Activated CD4-positive, alpha-beta memory T cell treated with anti-CD3 and anti-CD28 coated beads, Interleukin-2, amount 10 ng/mL, durations not matched to agents 7 days and 5 days (primary cell): Measurements from ENCODE around the gene PARVB. TPM values are rescaled to one million over a fixed set of nuclear protein-coding genes. Genes with fewer than 3 reads are reported as not detected.
"Not testable (repeated sequence)": the region's sequence is repeated elsewhere in the genome, so short reads cannot be mapped to it uniquely, and the experiment has no call there.

Experiments
- CTCF ChIA-PET: fragments of 350-600 bp; sonication (Branson Sonifier 250); formaldehyde crosslinking; loops from one replicate; lab custom pipeline; 2021; ENCODE audit warnings: antibody characterized with exemption, inconsistent platforms; lab: Charles Lee
- POLR2A ChIA-PET: fragments of 350-600 bp; sonication (Branson Sonifier 250); formaldehyde crosslinking; loops from one replicate; lab custom pipeline; 2021; ENCODE audit warnings: antibody characterized with exemption; lab: Charles Lee
- DNase-seq: peaks from one replicate; pipeline ENCODE4 v3.0.0-alpha.2; 2020
- H3K27ac Mint-ChIP-seq: one replicate; pipeline ENCODE4 v1.8.0; 2021; ENCODE audit warnings: mild to moderate bottlenecking, mixed read lengths
- H3K27me3 Mint-ChIP-seq: one replicate; pipeline ENCODE4 v1.8.0; 2021; ENCODE audit warnings: mixed read lengths
- H3K36me3 Mint-ChIP-seq: one replicate; pipeline ENCODE4 v1.8.0; 2021; ENCODE audit warnings: low read depth, mixed read lengths
- H3K4me1 Mint-ChIP-seq: one replicate; pipeline ENCODE4 v1.8.0; 2021; ENCODE audit warnings: mixed read lengths
- H3K4me3 Mint-ChIP-seq: one replicate; pipeline ENCODE4 v1.8.0; 2021; ENCODE audit warnings: mild to moderate bottlenecking, mixed read lengths
- H3K9me3 Mint-ChIP-seq: one replicate; pipeline ENCODE4 v1.8.0; 2021; ENCODE audit warnings: mixed read lengths
- total RNA-seq, 2 experiments: library from RNA; stranded (reverse); gene quantifications; one replicate each; pipeline ENCODE4 v1.2.3, GENCODE V29; 2021

PARVB gene
- total RNA-seq, 2 experiments from 2014 or later, result 41.5 to 42.0 TPM

DNA sequence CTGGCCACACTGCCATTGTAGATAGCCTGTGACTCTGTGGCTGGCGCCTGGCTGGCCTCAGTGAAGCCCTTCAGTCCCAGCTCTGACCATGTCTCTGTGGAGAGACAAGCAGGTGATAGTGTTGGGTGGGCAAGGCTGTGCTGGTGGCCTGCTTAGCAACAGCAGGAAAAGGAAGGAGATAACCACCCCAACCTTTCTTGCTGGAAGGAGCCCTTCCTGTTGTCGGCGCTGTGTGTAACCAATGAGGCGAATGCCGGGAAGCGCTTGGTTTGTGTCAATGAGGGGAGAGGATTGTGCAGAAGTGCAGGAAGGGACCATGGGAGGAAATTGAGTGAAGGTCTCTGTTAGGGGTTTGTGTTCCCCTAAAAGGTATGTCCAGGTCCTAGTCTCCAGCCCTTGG is 27.3 kb downstream of the PARVB start:
- Mint-ChIP-seq H3K27ac (no peak overlapping the region), H3K4me3 (no peak overlapping the region), H3K27me3 (no peaks in the 10 kb centered on the region), H3K36me3 (no peaks in the 10 kb centered on the region), H3K9me3 (no peaks in the 10 kb centered on the region), H3K4me1 (peaks cover 17% of the 10 kb centered on the region)
- ChIA-PET POLR2A (no interaction called here), CTCF (no interaction called here)
- DNase-seq, result no peak

DNA sequence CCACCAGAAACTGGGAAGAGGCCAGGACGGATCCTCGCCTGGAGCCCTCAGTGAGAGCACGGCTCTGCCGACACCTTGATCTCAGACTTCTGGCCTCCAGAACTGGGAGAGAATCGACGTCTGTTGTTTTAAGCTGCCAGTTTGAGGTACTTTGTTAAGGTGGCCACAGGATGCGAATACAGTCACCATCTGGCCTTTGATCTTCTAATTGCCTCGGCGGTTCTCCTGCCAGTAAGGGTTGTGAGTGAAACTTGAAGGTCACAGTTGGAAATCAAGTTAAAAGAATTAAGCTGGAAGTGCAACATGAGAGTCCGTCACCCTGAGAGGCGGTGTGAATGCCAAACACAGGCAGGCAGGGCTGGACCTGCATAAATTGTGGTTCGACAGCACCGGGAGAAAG is 27.9 kb downstream of the PARVB start:
- H3K27ac Mint-ChIP-seq, result no peak overlapping the region
- no peak for DNase-seq
- H3K9me3 Mint-ChIP-seq, result no peaks in the 10 kb centered on the region

DNA sequence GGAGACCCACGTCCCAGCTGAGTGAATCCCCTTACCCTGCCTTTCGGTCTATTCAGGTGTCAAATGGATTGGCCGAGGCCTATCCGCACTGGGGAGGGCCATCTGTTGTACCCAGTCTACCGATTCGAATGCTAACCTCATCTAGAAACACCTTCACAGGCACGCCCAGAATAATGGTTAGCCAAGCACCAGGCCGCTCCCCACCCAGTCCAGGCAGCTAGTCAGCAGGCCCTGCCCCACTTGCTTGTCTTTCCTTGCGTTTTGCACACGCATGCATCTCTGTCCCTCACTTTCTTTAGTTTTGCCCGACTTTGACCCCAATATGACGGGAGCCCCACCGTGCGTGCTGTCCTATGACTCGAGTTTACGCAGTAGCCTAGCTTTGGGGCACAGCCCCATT is 31.7 kb downstream of the PARVB start:
- Mint-ChIP-seq H3K27ac (no peak overlapping the region), H3K4me3 (no peak overlapping the region), H3K4me1 (peaks cover 12% of the 10 kb centered on the region), H3K9me3 (no peaks in the 10 kb centered on the region), H3K36me3 (peaks cover 5% of the 10 kb centered on the region), H3K27me3 (no peaks in the 10 kb centered on the region)
- ChIA-PET CTCF (no interaction called here), POLR2A (no interaction called here)
- DNase-seq, result no peak

More for the DNA sequence above, 27.9 kb downstream of the PARVB start:
- Mint-ChIP-seq H3K4me3 (no peak overlapping the region), H3K36me3 (no peaks in the 10 kb centered on the region), H3K27me3 (no peaks in the 10 kb centered on the region), H3K4me1 (peaks cover 16% of the 10 kb centered on the region)
- ChIA-PET POLR2A (no interaction called here), CTCF (no interaction called here)

DNA sequence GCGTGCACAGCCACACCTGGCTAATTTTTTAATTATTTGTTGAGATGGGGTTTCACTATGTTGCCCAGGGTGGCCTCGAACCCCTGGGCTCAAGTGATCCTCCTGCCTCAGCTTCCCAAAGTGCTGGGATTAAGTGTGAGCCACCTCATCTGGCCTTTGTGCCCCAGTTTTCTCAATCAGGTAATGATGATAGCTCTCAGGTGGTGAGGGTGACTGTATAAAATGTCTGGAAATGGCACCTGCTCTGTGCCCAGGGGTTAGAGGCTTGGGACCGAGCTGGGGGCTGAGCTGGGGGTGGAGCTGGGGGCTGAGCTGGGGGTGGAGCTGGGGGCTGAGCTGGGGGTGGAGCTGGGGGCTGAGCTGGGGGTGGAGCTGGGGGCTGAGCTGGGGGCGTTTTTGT is 32.5 kb downstream of the PARVB start:
- CTCF ChIA-PET, result interaction anchor here (1.5 kb wide), 1 partner anchor 30 kb away, joined by 4 read pairs; no protein-coding TSS in a partner anchor
- not testable (repeated sequence) for H3K9me3 Mint-ChIP-seq, H3K27me3 Mint-ChIP-seq, H3K36me3 Mint-ChIP-seq, H3K4me3 Mint-ChIP-seq, H3K4me1 Mint-ChIP-seq, H3K27ac Mint-ChIP-seq, DNase-seq
- POLR2A ChIA-PET, result interaction anchor here (0.9 kb wide), 1 partner anchor 9 kb away, joined by 3 read pairs; no protein-coding TSS in a partner anchor

DNA sequence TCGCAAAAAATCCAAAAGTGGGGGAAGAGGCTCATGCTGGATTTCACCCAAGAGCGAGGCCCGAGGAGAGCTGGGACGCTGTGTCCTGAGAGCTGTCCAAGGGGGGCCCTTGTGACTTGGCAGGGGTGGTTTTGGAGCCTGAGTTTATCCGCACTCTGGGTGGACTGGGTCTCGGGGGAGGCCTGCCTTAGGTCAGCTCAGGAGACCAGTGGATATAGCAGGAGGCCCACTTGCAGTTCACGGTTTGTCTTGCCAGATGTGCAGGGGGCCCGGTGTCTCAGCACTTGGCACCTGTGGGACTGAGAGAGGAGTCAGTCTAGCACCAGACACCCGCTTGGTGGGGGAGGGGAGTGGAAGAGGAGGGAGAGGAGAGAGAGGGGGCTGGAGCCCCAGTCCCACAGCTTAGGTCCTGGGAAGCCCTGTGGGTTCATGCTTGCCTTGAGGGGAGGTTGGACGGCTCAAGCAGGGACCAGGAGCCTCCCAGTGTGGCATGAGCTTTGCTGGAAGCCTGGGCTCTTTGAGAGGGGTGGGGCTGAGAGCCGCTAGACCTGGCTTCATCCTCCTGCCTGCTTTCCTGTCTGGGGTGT is 33.4 kb downstream of the PARVB start:
- Mint-ChIP-seq H3K36me3 (peaks cover 5% of the 10 kb centered on the region), H3K27ac (no peak overlapping the region), H3K4me1 (peaks cover 7% of the 10 kb centered on the region), H3K27me3 (no peaks in the 10 kb centered on the region), H3K9me3 (no peaks in the 10 kb centered on the region), H3K4me3 (no peak overlapping the region)
- no peak for DNase-seq
- ChIA-PET POLR2A (no interaction called here), CTCF (interaction anchor here (1.5 kb wide), 1 partner anchor 29 kb away, joined by 4 read pairs; no protein-coding TSS in a partner anchor)

DNA sequence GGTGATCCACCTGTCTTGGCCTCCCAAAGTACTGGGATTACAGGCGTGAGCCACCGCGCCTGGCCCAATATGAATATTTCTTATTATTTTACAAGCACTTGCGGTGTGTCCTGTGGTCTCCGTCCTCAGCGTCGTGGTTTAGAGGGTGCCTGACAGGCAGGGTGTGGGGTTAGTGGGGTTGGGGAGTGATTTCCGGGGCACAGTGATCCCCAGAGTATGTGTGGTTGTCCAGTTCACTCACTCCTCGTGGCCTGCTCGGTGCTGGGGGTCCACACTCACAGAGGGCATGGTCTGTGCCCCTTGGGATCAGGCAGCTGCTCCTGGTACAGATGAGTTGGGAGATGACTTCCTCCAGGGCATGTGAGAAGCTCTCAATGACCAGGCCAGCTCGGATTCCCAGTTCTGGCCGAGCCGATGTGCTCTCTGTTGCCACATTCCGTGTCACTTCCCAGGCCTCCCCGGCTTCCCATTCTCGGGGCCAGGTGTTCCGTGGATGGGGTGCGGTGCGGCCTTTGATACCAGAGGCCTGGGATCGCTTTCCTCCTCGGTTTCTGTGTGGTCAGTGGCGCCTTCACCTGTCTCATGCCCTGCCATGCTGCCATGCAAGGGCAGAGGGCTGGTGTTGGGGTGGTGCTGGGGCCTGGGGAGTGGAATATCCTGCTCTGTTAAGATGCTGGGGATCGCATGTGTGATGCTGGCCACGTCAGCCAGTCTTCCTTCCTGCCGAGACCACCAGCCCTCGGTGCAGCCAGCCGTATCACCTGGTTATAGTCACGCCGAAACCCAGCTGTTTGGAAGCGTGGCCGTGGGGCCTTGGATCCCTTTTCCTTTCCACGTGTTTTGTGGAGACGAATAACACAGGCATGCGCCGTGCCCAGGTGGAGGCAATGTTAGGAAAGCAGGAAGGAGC is 39.6 kb downstream of the PARVB start:
- H3K36me3 Mint-ChIP-seq, result peaks cover 5% of the 10 kb centered on the region
- H3K27ac Mint-ChIP-seq, result no peak overlapping the region
- ChIA-PET CTCF (interaction anchor here (0.7 kb wide), 1 partner anchor 278 kb away, joined by 3 read pairs; no protein-coding TSS in a partner anchor), POLR2A (no interaction called here)
- DNase-seq, result no peak
- H3K27me3 Mint-ChIP-seq, result no peaks in the 10 kb centered on the region
- H3K9me3 Mint-ChIP-seq, result no peaks in the 10 kb centered on the region
- no peak overlapping the region for H3K4me3 Mint-ChIP-seq
- H3K4me1 Mint-ChIP-seq, result peaks cover 21% of the 10 kb centered on the region

DNA sequence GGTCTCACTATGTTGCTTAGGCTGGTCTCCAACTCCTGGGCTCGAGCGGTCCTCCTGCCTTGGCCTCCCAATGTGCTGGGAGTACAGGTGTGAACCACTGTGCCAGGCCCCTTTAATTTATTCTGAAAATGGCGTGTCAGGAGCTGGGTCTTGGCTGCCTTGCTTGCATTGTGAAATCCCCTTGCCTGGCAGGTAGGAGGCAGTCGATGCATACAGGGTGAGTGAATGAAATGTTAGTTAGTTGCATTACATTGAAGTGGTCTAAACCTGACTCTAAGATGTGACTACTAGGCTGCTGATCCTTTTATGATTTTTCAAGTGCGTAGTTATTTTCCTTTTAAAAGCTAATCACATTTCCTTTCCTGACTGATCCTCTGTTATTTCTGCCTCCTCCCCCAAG is 42.9 kb downstream of the PARVB start:
- Mint-ChIP-seq H3K27me3 (no peaks in the 10 kb centered on the region), H3K36me3 (no peaks in the 10 kb centered on the region), H3K9me3 (no peaks in the 10 kb centered on the region), H3K4me3 (no peak overlapping the region), H3K27ac (no peak overlapping the region), H3K4me1 (peaks cover 19% of the 10 kb centered on the region)
- POLR2A ChIA-PET, result no interaction called here
- no peak for DNase-seq
- CTCF ChIA-PET, result no interaction called here

DNA sequence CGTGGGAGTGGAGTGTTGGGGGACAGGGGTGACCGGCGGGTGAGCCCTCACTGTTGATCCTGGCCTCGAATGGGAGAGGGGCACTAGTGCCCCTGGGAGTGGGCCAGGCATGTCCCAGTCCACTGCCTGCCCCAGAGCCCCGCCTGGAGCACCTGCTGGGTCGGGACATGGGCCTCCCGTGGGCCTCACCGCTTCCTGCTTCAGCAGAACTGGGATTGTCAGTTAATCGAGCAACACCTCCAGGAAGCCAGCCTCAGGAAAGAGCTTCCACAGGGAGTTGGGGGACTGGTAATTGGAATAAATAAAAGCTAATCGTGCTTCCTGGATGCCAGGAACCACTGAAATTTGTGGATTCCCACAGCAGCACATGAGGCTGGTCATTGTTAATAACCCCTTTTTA is 43.8 kb downstream of the PARVB start:
- H3K4me1 Mint-ChIP-seq, result peaks cover 19% of the 10 kb centered on the region
- ChIA-PET POLR2A (no interaction called here), CTCF (interaction anchor here (0.8 kb wide), 1 partner anchor 74 kb away, joined by 3 read pairs; no protein-coding TSS in a partner anchor)
- H3K36me3 Mint-ChIP-seq, result no peaks in the 10 kb centered on the region
- H3K4me3 Mint-ChIP-seq, result no peak overlapping the region
- no peak for DNase-seq
- no peak overlapping the region for H3K27ac Mint-ChIP-seq
- no peaks in the 10 kb centered on the region for H3K9me3 Mint-ChIP-seq
- H3K27me3 Mint-ChIP-seq, result no peaks in the 10 kb centered on the region

DNA sequence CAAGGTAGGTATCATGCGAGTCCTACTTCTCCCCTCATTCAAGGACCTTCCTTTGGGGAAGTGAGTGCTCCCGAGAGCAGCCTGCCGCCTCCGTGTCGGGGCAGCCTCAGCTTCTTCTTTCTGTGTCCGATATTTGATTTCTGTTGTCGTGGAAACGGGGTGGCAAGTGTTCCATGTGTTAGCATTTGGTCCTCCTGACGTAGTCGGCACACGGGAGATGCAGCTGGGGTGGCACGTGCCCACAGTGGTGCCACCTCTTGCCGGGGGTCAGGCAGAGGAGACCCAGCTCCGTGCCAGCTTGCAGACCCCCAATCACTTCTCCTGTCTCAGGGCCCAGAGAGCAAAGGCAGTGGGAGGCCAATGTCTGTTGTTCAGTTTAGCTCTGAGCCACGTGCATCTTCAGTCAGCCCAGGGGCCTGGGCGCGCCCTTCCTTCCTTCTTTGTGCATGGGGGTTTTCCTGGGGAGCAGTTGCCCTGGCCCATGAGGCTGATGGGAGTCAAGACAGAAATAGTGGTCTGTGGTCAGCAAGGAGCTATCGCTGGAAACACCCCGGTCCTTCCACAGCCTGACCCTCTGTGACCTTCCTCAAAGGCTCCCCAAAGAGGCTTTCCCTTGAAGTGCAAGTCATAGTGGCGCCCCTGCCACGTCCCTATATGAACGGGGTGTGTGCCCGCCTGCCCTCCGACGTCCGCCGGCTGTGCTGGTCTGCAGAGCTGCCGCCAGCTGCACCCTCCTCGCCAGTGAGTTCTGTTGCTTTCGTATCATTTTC is 44.5 kb downstream of the PARVB start:
- Mint-ChIP-seq H3K27me3 (no peaks in the 10 kb centered on the region), H3K9me3 (no peaks in the 10 kb centered on the region), H3K4me3 (no peak overlapping the region), H3K36me3 (no peaks in the 10 kb centered on the region), H3K27ac (no peak overlapping the region), H3K4me1 (peaks cover 15% of the 10 kb centered on the region)
- POLR2A ChIA-PET, result no interaction called here
- CTCF ChIA-PET, result interaction anchor here (0.8 kb wide), 1 partner anchor 75 kb away, joined by 3 read pairs; no protein-coding TSS in a partner anchor
- no peak for DNase-seq

DNA sequence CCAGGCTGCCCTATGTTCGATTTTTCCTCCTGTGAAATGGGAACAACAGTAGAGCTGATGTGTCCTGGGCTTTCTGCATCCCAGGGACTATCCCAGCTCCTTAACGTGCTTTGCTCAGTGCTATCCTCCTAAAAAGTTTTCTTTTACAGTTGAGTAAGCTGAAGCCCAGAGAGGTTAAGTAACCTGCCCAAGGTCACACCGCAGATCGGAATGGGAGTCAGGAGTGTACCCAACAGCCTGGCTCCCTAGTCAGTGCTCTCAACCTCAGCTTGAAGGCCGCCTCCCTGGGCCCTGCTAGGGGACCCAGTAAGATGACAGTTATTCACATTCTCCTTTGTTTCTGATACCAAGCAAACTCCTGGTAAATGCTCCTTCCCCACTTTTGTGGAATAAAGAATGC is 45.9 kb downstream of the PARVB start:
- POLR2A ChIA-PET, result no interaction called here
- DNase-seq, result no peak
- Mint-ChIP-seq H3K4me3 (no peak overlapping the region), H3K27me3 (no peaks in the 10 kb centered on the region), H3K27ac (no peak overlapping the region), H3K4me1 (peaks cover 12% of the 10 kb centered on the region), H3K36me3 (no peaks in the 10 kb centered on the region), H3K9me3 (no peaks in the 10 kb centered on the region)
- CTCF ChIA-PET, result interaction anchor here (1.1 to 1.6 kb wide), 2 partner anchors 12 to 77 kb away, joined by 4 to 7 read pairs; no protein-coding TSS in a partner anchor

DNA sequence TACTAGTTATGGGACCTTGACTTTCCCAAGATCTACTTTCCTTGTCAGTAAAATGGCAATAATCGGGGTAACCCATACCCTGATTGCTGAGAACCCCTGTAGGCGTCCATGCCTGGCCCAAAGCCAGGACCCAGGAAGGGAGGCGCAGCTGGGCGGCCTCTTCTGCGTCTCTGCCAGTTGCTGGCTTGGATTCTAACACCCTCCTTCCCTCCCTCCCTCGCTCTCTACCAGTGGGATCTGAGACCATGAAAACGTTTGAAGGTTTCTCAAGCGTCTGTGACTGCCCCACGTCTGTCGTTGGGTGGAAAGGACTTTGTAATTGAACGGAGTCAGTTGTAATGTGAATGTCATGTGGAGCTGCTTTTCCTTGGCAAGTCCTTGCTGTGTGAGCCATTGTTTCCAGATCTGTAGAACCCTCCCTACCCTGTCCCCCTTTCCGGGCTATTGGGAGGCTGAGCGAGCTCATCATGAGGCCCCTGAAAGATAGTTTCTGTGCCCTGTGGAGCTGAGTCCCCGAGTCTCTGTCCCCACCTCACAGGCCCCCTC is 47.8 kb downstream of the PARVB start:
- Mint-ChIP-seq H3K36me3 (no peaks in the 10 kb centered on the region), H3K4me3 (no peak overlapping the region), H3K27ac (no peak overlapping the region), H3K4me1 (peaks cover 12% of the 10 kb centered on the region), H3K27me3 (no peaks in the 10 kb centered on the region), H3K9me3 (no peaks in the 10 kb centered on the region)
- CTCF ChIA-PET, result interaction anchor here (1.3 to 2.2 kb wide), 2 partner anchors 9 to 14 kb away, joined by 3 to 5 read pairs; no protein-coding TSS in a partner anchor
- DNase-seq, result no peak
- POLR2A ChIA-PET, result no interaction called here

DNA sequence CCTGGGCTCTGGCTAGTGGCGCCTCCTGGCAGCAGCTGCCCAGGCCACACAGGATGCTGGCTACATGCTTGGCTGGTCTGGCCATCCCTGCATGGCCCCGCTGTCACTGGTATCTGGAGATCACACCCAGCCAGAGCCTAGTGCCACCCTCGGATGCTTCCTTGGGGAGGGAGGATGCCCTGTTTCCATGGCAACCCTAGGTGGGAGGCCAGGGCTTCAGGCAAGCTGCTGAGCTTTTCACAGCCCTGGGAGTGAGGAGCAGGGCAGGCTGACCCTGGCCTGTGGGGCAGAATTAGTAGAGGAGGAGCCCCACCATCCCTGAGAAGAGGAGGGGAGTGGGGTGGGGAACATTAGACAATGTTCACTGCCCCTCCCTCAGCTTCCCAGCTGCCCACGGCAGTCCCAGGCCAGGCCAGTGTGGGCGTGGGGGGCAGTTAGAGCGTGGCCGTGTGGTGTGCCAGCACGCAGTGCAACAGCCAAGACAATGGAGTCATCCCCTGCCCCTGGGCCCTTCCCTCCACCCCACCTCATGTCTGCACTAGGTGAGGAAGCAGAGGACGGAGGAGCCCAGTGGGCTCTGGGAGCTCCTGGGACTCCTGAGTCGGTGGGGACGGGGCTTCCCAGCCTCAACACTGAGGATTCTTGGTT is 50.4 kb downstream of the PARVB start:
- Mint-ChIP-seq H3K4me3 (no peak overlapping the region), H3K9me3 (no peaks in the 10 kb centered on the region), H3K27me3 (no peaks in the 10 kb centered on the region), H3K36me3 (no peaks in the 10 kb centered on the region), H3K4me1 (no peaks in the 10 kb centered on the region), H3K27ac (no peak overlapping the region)
- ChIA-PET CTCF (interaction anchor here (0.7 kb wide), 1 partner anchor 14 kb away, joined by 3 read pairs; no protein-coding TSS in a partner anchor), POLR2A (no interaction called here)
- no peak for DNase-seq
